OCI-LY7 (cell line): ENCODE results near the gene BASP1. TPM values are rescaled to one million over a fixed set of nuclear protein-coding genes. Genes with fewer than 3 reads are reported as not detected.

ENCODE experiments used
- BruUV-seq: library from RNA; stranded (reverse); fragments of 400-500 nt; replicated peaks from 2 replicates; lab custom pipeline; 2021; lab: Mats Ljungman, UMichigan
- CTCF ChIA-PET: fragments of 300-600 bp; sonication (Branson Sonifier 250); formaldehyde crosslinking; loops from one replicate; lab custom pipeline; 2022; ENCODE audit warnings: antibody characterized with exemption; ENCODE audit not compliant: unreplicated experiment; lab: Charles Lee
- POLR2A ChIA-PET: fragments of 300-600 bp; sonication (Branson Sonifier 250); formaldehyde crosslinking; loops from one replicate; lab custom pipeline; 2022; ENCODE audit warnings: antibody characterized with exemption; lab: Charles Lee
- DNase-seq: peaks from one replicate; pipeline ENCODE4 v3.0.0-alpha.2; 2015; ENCODE audit warnings: low spot score
- H2AFZ ChIP-seq: fragments of 200-600 bp; sonication (generic), shearing (Covaris generic); 2 replicates; pipeline ENCODE4 v1.6.1; 2014; ENCODE audit warnings: mild to moderate bottlenecking, antibody characterized with exemption, low read length, moderate library complexity
- H3K27ac ChIP-seq: fragments of 200-600 bp; sonication (generic); 2 replicates; pipeline ENCODE4 v1.5.1; 2014; ENCODE audit warnings: mixed run types, low read depth, mild to moderate bottlenecking, moderate library complexity, low read length, inconsistent platforms; ENCODE audit not compliant: poor library complexity, severe bottlenecking
- H3K36me3 ChIP-seq: fragments of 200-600 bp; sonication (generic); 2 replicates; pipeline ENCODE4 v1.6.1; 2014; ENCODE audit warnings: mild to moderate bottlenecking, antibody characterized with exemption, low read length, moderate library complexity, mixed read lengths; ENCODE audit not compliant: insufficient read depth
- H3K4me1 ChIP-seq: fragments of 200-600 bp; sonication (generic); 2 replicates; pipeline ENCODE4 v1.5.1; 2014; ENCODE audit warnings: mild to moderate bottlenecking, low read length; ENCODE audit not compliant: insufficient read depth, poor library complexity, severe bottlenecking
- H3K4me2 ChIP-seq: fragments of 200-600 bp; sonication (generic); 2 replicates; pipeline ENCODE4 v1.6.1; 2014; ENCODE audit warnings: mild to moderate bottlenecking, low read length
- H3K4me3 ChIP-seq: fragments of 200-600 bp; sonication (generic); 2 replicates; pipeline ENCODE4 v1.5.1; 2014; ENCODE audit warnings: mild to moderate bottlenecking, low read depth, low read length; ENCODE audit not compliant: poor library complexity, severe bottlenecking
- H3K79me2 ChIP-seq: fragments of 200-600 bp; sonication (generic); 2 replicates; pipeline ENCODE4 v1.6.1; 2016; ENCODE audit warnings: low read depth, mild to moderate bottlenecking, low read length, moderate library complexity, mixed read lengths; ENCODE audit not compliant: insufficient read depth
- H3K9me2 ChIP-seq: fragments of 200-600 bp; sonication (generic); 2 replicates; pipeline ENCODE4 v1.6.1; 2016; ENCODE audit warnings: mild to moderate bottlenecking, low read length, mixed read lengths; ENCODE audit not compliant: insufficient read depth
- H3K9me3 ChIP-seq: fragments of 200-600 bp; sonication (generic); 2 replicates; pipeline ENCODE4 v1.6.1; 2014; ENCODE audit warnings: mild to moderate bottlenecking, mixed run types, low read length, mixed read lengths
- H4K20me1 ChIP-seq: fragments of 200-600 bp; sonication (generic); 2 replicates; pipeline ENCODE4 v1.6.1; 2014; ENCODE audit warnings: mild to moderate bottlenecking, antibody characterized with exemption, low read length, moderate library complexity, mixed read lengths; ENCODE audit not compliant: insufficient read depth
- CTCF ChIP-seq: fragments of 200-600 bp; sonication (generic); conservative IDR thresholded peaks from 2 replicates; pipeline ENCODE4 v1.5.1; 2014; ENCODE audit warnings: mild to moderate bottlenecking, antibody characterized with exemption, low read length, moderate library complexity, mixed read lengths
- EZH2phosphoT487 ChIP-seq: fragments of 200-600 bp; sonication (generic); IDR thresholded peaks from 2 replicates; pipeline ENCODE4 v1.6.1; 2018; ENCODE audit warnings: low read depth, borderline replicate concordance, mild to moderate bottlenecking, mixed run types, antibody characterized with exemption, low read length, moderate library complexity, mixed read lengths
- intact Hi-C: fragments of 100-400 bp; cut with micrococcal nuclease; formaldehyde crosslinking; loops from one replicate; pipeline ENCODE4 v1.10.0; 2022; ENCODE audit not compliant: unreplicated experiment
- total RNA-seq, 2 experiments: library from RNA; depleted of rRNA in 1 of 2; stranded (reverse); fragments of >200 nt in 1 of 2; shearing (Covaris generic) in 1 of 2; gene quantifications; 2 replicates each; pipeline ENCODE4 v1.2.3, GENCODE V29; 2014 to 2022

BASP1 gene
- total RNA-seq, 2 experiments from 2014 or later = 23.4 to 64.8 TPM

- Histone ChIP-seq H3K4me1 (no peaks in the 10 kb centered on the region), H3K4me3 (no peak overlapping the region), H3K9me2 (no peaks in the 10 kb centered on the region), H3K79me2 (no peaks in the 10 kb centered on the region), H3K4me2 (no peak overlapping the region), H4K20me1 (no peaks in the 10 kb centered on the region), H2AFZ (no peak overlapping the region), H3K27ac (no peak overlapping the region), H3K36me3 (no peaks in the 10 kb centered on the region), H3K9me3 (no peaks in the 10 kb centered on the region)
- POLR2A ChIA-PET = no interaction called here
- no peak for DNase-seq
- BruUV-seq = no TSS peak
- TF ChIP-seq CTCF (no peak), EZH2phosphoT487 (no peak)
- CTCF ChIA-PET = no interaction called here
- intact Hi-C loops = no loop called here
Observed at GRCh38 chr5:17180330-17180843, 37.0 kb upstream of the BASP1 start.

- Histone ChIP-seq H2AFZ (no peak overlapping the region), H3K9me3 (no peaks in the 10 kb centered on the region), H3K36me3 (no peaks in the 10 kb centered on the region), H4K20me1 (no peaks in the 10 kb centered on the region), H3K4me2 (no peak overlapping the region), H3K4me1 (no peaks in the 10 kb centered on the region), H3K9me2 (no peaks in the 10 kb centered on the region), H3K4me3 (no peak overlapping the region), H3K79me2 (no peaks in the 10 kb centered on the region), H3K27ac (no peak overlapping the region)
- BruUV-seq = no TSS peak
- intact Hi-C loops = no loop called here
- DNase-seq = no peak
- POLR2A ChIA-PET = no interaction called here
- no peak for TF ChIP-seq EZH2phosphoT487
- TF ChIP-seq CTCF = no peak
- CTCF ChIA-PET = no interaction called here
Observed at GRCh38 chr5:17180864-17181723, 36.3 kb upstream of the BASP1 start.

- Histone ChIP-seq H3K4me2 (no peak overlapping the region), H3K79me2 (no peaks in the 10 kb centered on the region), H4K20me1 (no peaks in the 10 kb centered on the region), H3K4me3 (no peak overlapping the region), H3K27ac (no peak overlapping the region), H3K9me3 (no peaks in the 10 kb centered on the region), H3K4me1 (no peaks in the 10 kb centered on the region), H3K9me2 (no peaks in the 10 kb centered on the region), H3K36me3 (no peaks in the 10 kb centered on the region), H2AFZ (no peak overlapping the region)
- ChIA-PET CTCF (no interaction called here), POLR2A (no interaction called here)
- no TSS peak for BruUV-seq
- intact Hi-C loops = no loop called here
- no peak for TF ChIP-seq EZH2phosphoT487
- no peak for TF ChIP-seq CTCF
- DNase-seq = no peak
Observed at GRCh38 chr5:17182494-17182893, 34.9 kb upstream of the BASP1 start.
